HEK293T (cell line): Measurements from ENCODE around the gene IRAK1BP1.
"Not testable (repeated sequence)": the region's sequence is repeated elsewhere in the genome, so short reads cannot be mapped to it uniquely, and the experiment has no call there.

Experiments used
- CTCF ChIA-PET: fragments of 350-600 bp; formaldehyde crosslinking; extraction: SDS; loops from one replicate; lab custom pipeline; 2021; ENCODE audit warnings: antibody characterized with exemption, inconsistent platforms; lab: Yijun Ruan, JAX
- POLR2A ChIA-PET: fragments of 350-600 bp; formaldehyde crosslinking; extraction: SDS; loops from one replicate; lab custom pipeline; 2020; ENCODE audit warnings: antibody characterized with exemption, inconsistent platforms; lab: Yijun Ruan, JAX
- DNase-seq: peaks from one replicate; pipeline ENCODE4 v3.0.0; 2012; ENCODE audit warnings: mixed read lengths; ENCODE audit errors: extremely low spot score
- ARNT ChIP-seq: fragments of 450-650 bp; IDR thresholded peaks from 2 replicates; pipeline ENCODE4 v1.6.1; 2017; ENCODE audit warnings: mild to moderate bottlenecking
- BHLHE40 ChIP-seq: fragments of 450-650 bp; IDR thresholded peaks from 2 replicates; pipeline ENCODE4 v1.6.1; 2016; ENCODE audit warnings: mild to moderate bottlenecking, moderate library complexity, borderline replicate concordance
- CTBP1 ChIP-seq: fragments of 450-650 bp; IDR thresholded peaks from 2 replicates; pipeline ENCODE4 v1.6.1; 2016; ENCODE audit warnings: borderline replicate concordance
- ELF4 ChIP-seq: fragments of 450-650 bp; IDR thresholded peaks from 2 replicates; pipeline ENCODE4 v1.6.1; 2017; ENCODE audit warnings: antibody characterized with exemption
- FOXA1 ChIP-seq: fragments of 450-650 bp; IDR thresholded peaks from 2 replicates; pipeline ENCODE4 v1.6.1; 2016; ENCODE audit warnings: mild to moderate bottlenecking
- FOXK2 ChIP-seq: fragments of 450-650 bp; IDR thresholded peaks from 2 replicates; pipeline ENCODE4 v1.6.1; 2016; ENCODE audit warnings: mild to moderate bottlenecking
- FOXM1 ChIP-seq: fragments of 450-650 bp; IDR thresholded peaks from 2 replicates; pipeline ENCODE4 v1.6.1; 2017; ENCODE audit warnings: mild to moderate bottlenecking, borderline replicate concordance
- HDGF ChIP-seq: fragments of 450-650 bp; IDR thresholded peaks from 2 replicates; pipeline ENCODE4 v1.6.1; 2017; ENCODE audit warnings: antibody characterized with exemption, borderline replicate concordance
- L3MBTL2 ChIP-seq: fragments of 450-650 bp; conservative IDR thresholded peaks from 2 replicates; pipeline ENCODE4 v1.6.1; 2016; ENCODE audit warnings: mild to moderate bottlenecking
- LEF1 ChIP-seq: fragments of 450-650 bp; IDR thresholded peaks from 2 replicates; pipeline ENCODE4 v1.6.1; 2017; ENCODE audit warnings: mild to moderate bottlenecking, borderline replicate concordance
- NFRKB ChIP-seq: fragments of 450-650 bp; IDR thresholded peaks from 2 replicates; pipeline ENCODE4 v1.6.1; 2016; ENCODE audit warnings: mild to moderate bottlenecking, moderate library complexity
- PKNOX1 ChIP-seq: fragments of 450-650 bp; IDR thresholded peaks from 2 replicates; pipeline ENCODE4 v1.6.1; 2016
- SP1 ChIP-seq: fragments of 450-650 bp; IDR thresholded peaks from 2 replicates; pipeline ENCODE4 v1.6.1; 2017
- SUZ12 ChIP-seq: fragments of 450-650 bp; IDR thresholded peaks from 2 replicates; pipeline ENCODE4 v1.6.1; 2016; ENCODE audit warnings: mild to moderate bottlenecking
- TARDBP ChIP-seq: fragments of 450-650 bp; IDR thresholded peaks from 2 replicates; pipeline ENCODE4 v1.6.1; 2016
- ZNF384 ChIP-seq: fragments of 450-650 bp; IDR thresholded peaks from 2 replicates; pipeline ENCODE4 v1.6.1; 2016

IRAK1BP1 gene

DNA sequence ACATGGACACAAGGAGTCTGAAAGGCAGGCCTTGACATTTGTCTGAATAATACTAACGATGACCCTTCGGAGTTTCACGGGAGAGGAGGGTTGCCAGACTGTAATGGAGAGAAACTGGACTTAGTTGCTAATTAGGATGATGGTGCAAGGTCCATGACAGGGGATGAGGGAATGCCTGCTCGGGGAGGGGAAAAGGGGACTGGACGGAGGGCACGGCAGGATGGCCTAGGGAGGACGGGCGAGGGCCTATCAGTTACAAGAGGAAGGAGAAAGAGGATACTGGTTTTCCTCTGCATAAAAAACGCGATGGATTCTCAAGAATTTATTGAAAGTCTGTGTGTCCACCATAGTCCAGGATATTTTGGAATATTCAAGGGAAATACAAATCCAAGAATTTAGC is 42.7 kb downstream of the IRAK1BP1 start:
- CTCF ChIA-PET, result no interaction called here

GRCh38 chr6:78910591-78911171 is 43.3 kb downstream of the IRAK1BP1 start:
- POLR2A ChIA-PET, result no interaction called here
- CTCF ChIA-PET, result no interaction called here
- TF ChIP-seq TARDBP, result no peak
- TF ChIP-seq SUZ12, result no peak
- TF ChIP-seq SP1, result no peak
- no peak for DNase-seq

More for the DNA sequence above, 42.7 kb downstream of the IRAK1BP1 start:
- DNase-seq, result no peak
- no peak for TF ChIP-seq NFRKB
- no peak for TF ChIP-seq BHLHE40
- TF ChIP-seq ZNF384, result no peak
- no peak for TF ChIP-seq SUZ12
- TF ChIP-seq TARDBP, result no peak
- TF ChIP-seq SP1, result no peak
- TF ChIP-seq FOXA1, result no peak
- no peak for TF ChIP-seq FOXM1
- no peak for TF ChIP-seq ELF4
- no peak for TF ChIP-seq ARNT
- TF ChIP-seq L3MBTL2, result no peak
- no peak for TF ChIP-seq LEF1
- no peak for TF ChIP-seq CTBP1
- no peak for TF ChIP-seq FOXK2
- no peak for TF ChIP-seq PKNOX1
- no peak for TF ChIP-seq HDGF
- POLR2A ChIA-PET, result no interaction called here

- no peak for DNase-seq
- POLR2A ChIA-PET, result no interaction called here
- no peak for TF ChIP-seq ZNF384
- no peak for TF ChIP-seq L3MBTL2
- TF ChIP-seq FOXM1, result no peak
- no peak for TF ChIP-seq SP1
- TF ChIP-seq SUZ12, result no peak
- no peak for TF ChIP-seq PKNOX1
- TF ChIP-seq HDGF, result no peak
- no peak for TF ChIP-seq CTBP1
- no peak for TF ChIP-seq NFRKB
- no peak for TF ChIP-seq FOXK2
- TF ChIP-seq ELF4, result no peak
- TF ChIP-seq LEF1, result no peak
- no peak for TF ChIP-seq ARNT
- no peak for TF ChIP-seq BHLHE40
- TF ChIP-seq FOXA1, result no peak
- no peak for TF ChIP-seq TARDBP
Measured at GRCh38 chr6:78911218-78911940, 44.0 kb downstream of the IRAK1BP1 start.

GRCh38 chr6:78916411-78916810 is 49.1 kb downstream of the IRAK1BP1 start:
- TF ChIP-seq SP1 (no peak), CTBP1 (no peak), TARDBP (no peak), FOXM1 (no peak), ARNT (no peak), FOXK2 (no peak), L3MBTL2 (no peak), ELF4 (no peak), LEF1 (no peak), HDGF (no peak), BHLHE40 (no peak), NFRKB (no peak), PKNOX1 (no peak), ZNF384 (no peak), FOXA1 (no peak)
- POLR2A ChIA-PET, result no interaction called here
- CTCF ChIA-PET, result no interaction called here

More at GRCh38 chr6:78911218-78911940, 44.0 kb downstream of the IRAK1BP1 start:
- CTCF ChIA-PET, result no interaction called here

DNA sequence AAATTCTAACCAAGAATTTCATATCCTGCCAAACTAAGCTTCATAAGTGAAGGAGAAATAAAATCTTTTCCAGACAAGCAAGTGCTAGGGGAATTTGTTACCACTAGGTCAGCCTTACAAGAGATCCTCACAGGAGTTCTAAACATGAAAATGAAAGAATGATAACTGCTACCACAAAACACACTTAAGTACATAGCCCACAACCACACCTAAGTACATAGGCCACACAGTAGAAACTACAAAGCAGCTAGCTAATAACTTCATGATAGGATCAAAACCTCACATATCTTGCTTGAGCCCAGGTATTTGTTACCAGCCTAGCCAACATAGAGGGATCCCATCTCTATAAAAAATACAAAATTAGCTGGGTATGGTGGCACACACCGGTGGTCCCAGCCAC is 50.4 kb downstream of the IRAK1BP1 start:
- TF ChIP-seq HDGF, result no peak
- no peak for DNase-seq
- ChIA-PET POLR2A (no interaction called here), CTCF (no interaction called here)

More at GRCh38 chr6:78916411-78916810, 49.1 kb downstream of the IRAK1BP1 start:
- no peak for DNase-seq

DNA sequence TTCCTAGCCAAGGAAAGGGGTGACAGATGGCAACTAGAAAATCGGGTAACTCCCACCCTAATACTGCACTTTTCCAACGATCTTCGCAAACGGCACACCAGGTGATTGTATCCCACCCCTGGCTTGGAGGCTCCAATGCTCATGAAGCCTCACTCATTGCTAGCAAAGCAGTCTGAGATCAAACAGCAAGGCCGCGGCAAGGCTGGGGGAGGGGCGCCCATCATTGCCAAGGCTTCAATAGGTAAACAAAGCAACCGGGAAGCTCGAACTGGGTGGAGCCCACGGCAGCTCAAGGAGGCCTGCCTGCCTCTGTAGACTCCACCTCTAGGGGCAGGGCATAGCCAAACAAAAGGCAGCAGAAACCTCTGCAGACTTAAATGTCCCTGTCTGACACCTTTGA is 53.8 kb downstream of the IRAK1BP1 start:
- CTCF ChIA-PET, DNase-seq, POLR2A ChIA-PET: not testable (repeated sequence)
